ENCODE measurements around the gene SYNE4. TPM values are rescaled to one million over a fixed set of nuclear protein-coding genes. Genes with fewer than 3 reads are reported as not detected.
A peak's percentile ranks its signal among the peaks of the same experiment; 100 is the strongest.
"Not testable (repeated sequence)": the region's sequence is repeated elsewhere in the genome, so short reads cannot be mapped to it uniquely, and the experiment has no call there.

Gene SYNE4
- total RNA-seq, 1 donor from 2014 or later = 2.6 TPM

DNA sequence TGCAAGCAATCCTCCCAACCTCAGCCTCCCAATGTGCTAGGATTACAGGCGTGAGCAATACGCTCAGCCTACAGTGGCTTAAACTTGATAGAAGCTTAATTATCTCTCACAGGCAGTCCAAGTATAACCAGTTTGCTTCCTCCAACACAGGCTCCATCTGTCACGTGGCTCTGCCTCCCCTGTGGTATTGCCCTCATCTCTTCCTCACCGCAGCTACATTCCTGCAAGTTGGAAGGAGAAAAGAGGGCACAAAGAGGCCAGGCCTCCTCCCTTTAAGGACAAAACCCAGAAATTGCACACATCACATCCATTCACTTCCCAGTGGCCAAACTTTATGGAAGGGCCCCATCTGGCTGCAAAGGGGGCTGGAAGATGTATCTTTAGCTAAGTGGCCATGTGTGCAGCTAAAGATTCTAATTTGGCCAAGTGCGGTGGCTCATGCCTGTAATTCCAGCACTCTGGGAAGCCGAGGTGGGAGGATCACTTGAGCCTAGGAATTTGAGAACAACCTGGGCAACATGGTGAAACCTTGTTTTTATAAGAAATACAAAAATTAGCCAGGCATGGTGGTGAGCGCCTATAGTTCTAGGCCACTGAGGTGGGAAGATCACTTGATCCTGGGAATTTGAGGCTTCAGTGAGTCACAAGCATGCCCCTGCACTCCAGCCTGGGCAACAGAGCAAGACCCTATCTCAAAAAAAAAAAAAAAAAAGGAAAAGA is 16.7 kb downstream of the SYNE4 start:
- H3K27me3 Mint-ChIP-seq (ENCODE audit: low read depth) = peaks cover 13% of the 10 kb centered on the region
- intact Hi-C loops (cut with micrococcal nuclease) = loop anchor here (10.0 kb wide), 1 partner anchor 247 kb away; the partner anchor contains the start of genes IGFLR1, LIN37, PSENEN and U2AF1L4
- no peak overlapping the region for H3K4me3 Mint-ChIP-seq (ENCODE audit: low read depth)
- H3K4me1 Mint-ChIP-seq (ENCODE audit: low read depth) = peaks cover 13% of the 10 kb centered on the region
- H3K27ac Mint-ChIP-seq = no peak overlapping the region
- peaks cover 11% of the 10 kb centered on the region for H3K36me3 Mint-ChIP-seq (ENCODE audit: low read depth)
- no peaks in the 10 kb centered on the region for H3K9me3 Mint-ChIP-seq
- DNase-seq (ENCODE audit: low spot score) = no peak

DNA sequence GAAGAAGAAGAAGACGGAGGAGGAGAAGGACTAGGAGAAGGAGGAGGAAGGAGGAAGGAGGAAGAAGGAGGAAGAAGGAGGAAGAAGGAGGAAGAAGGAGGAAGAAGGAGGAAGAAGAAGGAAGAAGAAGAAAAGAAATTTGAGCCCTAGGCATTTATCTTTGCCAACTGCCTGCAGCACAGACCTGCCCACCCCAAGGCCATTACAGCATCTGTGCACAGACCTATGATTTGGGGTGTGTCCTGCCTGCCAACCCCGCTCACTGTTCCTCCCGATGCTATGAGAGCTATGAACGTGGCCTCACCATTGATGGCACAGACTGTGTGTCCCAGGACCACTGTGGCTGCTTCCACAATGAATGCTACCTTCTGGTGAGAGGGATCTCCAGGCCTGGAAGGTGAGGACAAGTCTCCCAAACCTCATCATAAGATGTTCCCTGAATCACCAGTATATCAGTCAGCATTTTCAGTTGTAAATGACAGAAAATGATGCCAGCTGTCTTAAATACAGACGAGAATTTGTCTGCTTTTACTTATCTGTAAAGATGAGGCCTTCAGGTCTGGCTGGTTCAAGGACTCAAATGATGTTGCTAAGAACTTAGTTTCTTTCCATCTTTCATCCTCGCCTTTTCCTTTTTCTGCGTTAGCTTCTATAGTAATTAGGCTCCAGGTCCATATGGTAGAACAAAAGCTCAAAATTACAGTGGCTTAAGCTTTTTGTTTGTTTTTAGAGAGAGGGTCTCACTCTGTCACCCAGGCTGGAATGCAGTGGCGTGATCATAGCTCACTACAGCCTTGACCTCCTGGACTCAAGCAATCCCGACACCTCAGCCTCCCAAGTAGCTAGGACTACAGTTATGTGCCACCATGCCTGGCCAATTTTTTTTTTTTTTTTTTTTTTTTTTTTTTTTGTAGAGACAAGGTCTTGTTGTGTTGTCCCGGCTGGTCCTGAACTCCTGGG is 17.6 kb downstream of the SYNE4 start:
- H3K9me3 Mint-ChIP-seq = no peaks in the 10 kb centered on the region
- peaks cover 8% of the 10 kb centered on the region for H3K4me1 Mint-ChIP-seq (ENCODE audit: low read depth)
- H3K36me3 Mint-ChIP-seq (ENCODE audit: low read depth) = peaks cover 5% of the 10 kb centered on the region
- intact Hi-C loops (cut with micrococcal nuclease) = loop anchor here (10.0 kb wide), 1 partner anchor 246 kb away; the partner anchor contains the start of genes IGFLR1, LIN37, PSENEN and U2AF1L4
- no peak overlapping the region for H3K4me3 Mint-ChIP-seq (ENCODE audit: low read depth)
- peaks cover 18% of the 10 kb centered on the region for H3K27me3 Mint-ChIP-seq (ENCODE audit: low read depth)
- H3K27ac Mint-ChIP-seq = no peak overlapping the region
- DNase-seq (ENCODE audit: low spot score) = no peak

DNA sequence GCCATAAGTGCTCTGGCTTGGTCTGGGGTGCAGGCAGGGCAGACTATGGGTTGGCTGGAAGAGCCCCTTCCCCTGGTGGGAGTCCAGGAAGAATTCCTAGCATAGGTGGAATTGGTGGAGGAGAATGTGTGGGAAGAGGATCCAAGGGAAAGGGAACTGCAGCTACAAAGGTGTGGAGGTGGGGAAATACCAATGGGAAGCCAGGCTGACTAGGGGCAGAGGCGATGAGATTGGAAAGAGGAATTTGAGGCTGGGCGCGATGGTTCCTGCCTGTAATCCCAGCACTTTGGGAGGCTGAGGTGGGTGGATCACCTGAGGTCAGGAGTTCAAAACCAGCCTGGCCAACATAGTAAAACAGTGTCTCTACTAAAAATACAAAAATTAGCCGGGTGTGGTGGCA is 18.5 kb downstream of the SYNE4 start:
- Mint-ChIP-seq H3K27me3 (ENCODE audit: low read depth) (peaks cover 27% of the 10 kb centered on the region), H3K27ac (no peak overlapping the region), H3K9me3 (no peaks in the 10 kb centered on the region), H3K4me1 (ENCODE audit: low read depth) (peaks cover 8% of the 10 kb centered on the region), H3K36me3 (ENCODE audit: low read depth) (no peaks in the 10 kb centered on the region), H3K4me3 (ENCODE audit: low read depth) (no peak overlapping the region)
- DNase-seq (ENCODE audit: low spot score) = no peak
- intact Hi-C loops (cut with micrococcal nuclease) = loop anchor here (10.0 kb wide), 1 partner anchor 245 kb away; the partner anchor contains the start of genes IGFLR1, LIN37, PSENEN and U2AF1L4

DNA sequence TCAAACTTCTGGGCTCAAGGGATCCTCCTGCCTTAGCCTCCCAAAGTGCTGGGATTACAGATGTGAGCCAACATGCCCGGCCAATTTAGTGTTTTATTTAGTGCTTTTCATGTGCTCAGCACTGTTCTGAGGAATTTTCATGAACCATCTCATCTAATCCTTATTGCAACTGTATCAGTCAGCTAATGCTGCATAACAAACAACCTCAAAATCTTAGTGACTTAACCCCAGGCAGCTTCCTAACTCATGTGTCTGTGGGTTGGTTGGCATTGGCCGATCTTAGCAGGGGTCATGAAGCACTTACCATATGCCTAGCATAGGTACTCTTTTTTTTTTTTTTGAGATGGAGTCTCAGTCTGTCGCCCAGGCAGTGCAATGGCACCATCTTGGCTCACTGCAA is 19.8 kb downstream of the SYNE4 start:
- H3K4me3 Mint-ChIP-seq (ENCODE audit: low read depth) = no peak overlapping the region
- H3K9me3 Mint-ChIP-seq = no peaks in the 10 kb centered on the region
- peaks cover 33% of the 10 kb centered on the region for H3K27me3 Mint-ChIP-seq (ENCODE audit: low read depth)
- DNase-seq (ENCODE audit: low spot score) = no peak
- no peaks in the 10 kb centered on the region for H3K36me3 Mint-ChIP-seq (ENCODE audit: low read depth)
- intact Hi-C loops (cut with micrococcal nuclease) = no loop called here
- no peak overlapping the region for H3K27ac Mint-ChIP-seq
- H3K4me1 Mint-ChIP-seq (ENCODE audit: low read depth) = peaks cover 2% of the 10 kb centered on the region

DNA sequence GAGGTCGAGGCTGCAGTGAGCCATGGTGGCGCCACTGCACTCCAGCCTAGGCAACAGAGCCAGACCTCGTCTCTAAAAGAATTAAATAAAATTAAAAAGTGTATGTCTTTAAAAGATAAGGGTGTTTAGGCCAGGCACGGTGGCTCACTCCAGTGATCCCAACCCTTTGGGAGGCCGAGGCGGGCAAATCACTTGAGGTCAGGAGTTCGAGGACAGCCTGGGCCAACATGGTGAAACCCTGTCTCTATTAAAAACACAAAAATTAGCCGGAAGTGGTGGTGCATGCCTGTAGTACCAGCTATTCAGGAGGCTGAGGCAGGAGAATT is 21.1 kb downstream of the SYNE4 start:
- Mint-ChIP-seq H3K27me3 (ENCODE audit: low read depth) (peaks cover 33% of the 10 kb centered on the region), H3K36me3 (ENCODE audit: low read depth) (no peaks in the 10 kb centered on the region), H3K4me1 (ENCODE audit: low read depth) (peaks cover 2% of the 10 kb centered on the region), H3K9me3 (no peaks in the 10 kb centered on the region), H3K4me3 (ENCODE audit: low read depth) (no peak overlapping the region), H3K27ac (no peak overlapping the region)
- intact Hi-C loops (cut with micrococcal nuclease) = no loop called here
- no peak for DNase-seq (ENCODE audit: low spot score)

DNA sequence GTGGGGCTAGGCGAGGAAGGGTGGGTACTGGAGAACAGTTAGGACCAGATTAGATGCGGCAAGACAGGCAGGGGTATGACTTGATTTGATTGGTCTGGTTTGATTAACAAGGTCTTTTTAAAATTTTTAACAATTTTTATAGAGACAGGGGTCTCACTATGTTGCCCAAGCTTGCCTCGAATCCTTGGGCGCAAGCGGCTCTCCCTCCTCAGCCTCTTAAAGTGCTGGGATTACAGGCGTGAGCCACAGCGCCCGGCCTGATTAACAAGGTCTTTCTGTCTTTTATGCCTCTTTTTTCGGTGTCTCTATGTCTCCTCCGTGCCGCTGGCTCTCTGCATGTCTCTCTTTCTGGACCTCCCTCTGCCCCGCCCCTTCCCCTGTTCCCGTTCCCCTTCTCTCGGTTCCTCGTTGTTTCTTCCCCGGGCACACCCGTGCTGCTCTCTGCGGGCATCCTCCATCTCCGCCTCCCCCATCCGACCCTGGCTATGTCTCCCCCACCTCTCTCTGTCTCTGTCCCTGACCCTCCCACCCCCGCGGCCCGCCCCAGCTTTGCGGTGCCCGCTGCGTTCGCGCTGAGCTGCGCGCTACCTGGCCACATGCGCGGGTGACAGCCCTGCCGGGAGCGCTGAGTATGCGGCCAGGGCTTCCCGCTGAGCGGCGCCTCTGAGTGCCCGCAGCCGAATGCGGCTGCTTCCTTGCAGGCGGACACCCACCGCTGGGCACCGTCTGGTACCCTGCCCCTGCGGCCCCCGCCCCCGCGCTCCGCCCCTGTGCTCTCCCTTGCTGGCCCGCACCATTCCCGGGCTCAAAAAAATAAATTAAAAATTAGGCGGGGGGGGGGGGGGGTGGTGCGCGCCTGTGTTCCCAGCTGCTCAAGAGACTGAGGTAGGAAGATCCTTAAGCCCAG is 21.7 kb downstream of the SYNE4 start:
- intact Hi-C loops (cut with micrococcal nuclease) = no loop called here
- H3K36me3 Mint-ChIP-seq (ENCODE audit: low read depth) = no peaks in the 10 kb centered on the region
- peak overlapping the region; percentile 74 for H3K4me3 Mint-ChIP-seq (ENCODE audit: low read depth)
- peaks cover 2% of the 10 kb centered on the region for H3K4me1 Mint-ChIP-seq (ENCODE audit: low read depth)
- no peaks in the 10 kb centered on the region for H3K9me3 Mint-ChIP-seq
- H3K27me3 Mint-ChIP-seq (ENCODE audit: low read depth) = peaks cover 33% of the 10 kb centered on the region
- no peak overlapping the region for H3K27ac Mint-ChIP-seq
- DNase-seq (ENCODE audit: low spot score) = no peak

DNA sequence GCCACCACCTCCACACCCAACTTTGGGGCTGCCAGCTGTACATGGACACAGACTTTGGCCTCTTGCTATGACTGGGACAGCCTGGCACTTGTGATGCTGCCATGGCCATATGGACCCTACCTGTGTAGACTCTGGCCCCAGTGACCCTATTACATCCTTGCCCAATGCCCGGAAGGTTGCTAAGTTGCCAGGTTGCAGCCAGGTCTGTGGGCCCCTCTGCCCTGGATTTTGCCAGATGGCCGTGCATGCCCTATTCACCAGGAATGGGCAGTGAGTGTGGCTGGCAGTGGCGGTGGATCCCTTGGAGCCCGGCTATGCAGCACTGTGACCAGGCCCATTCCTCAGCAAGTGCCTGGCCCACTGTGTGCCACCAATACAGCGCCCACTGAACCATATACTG is 22.5 kb downstream of the SYNE4 start:
- intact Hi-C loops (cut with micrococcal nuclease) = no loop called here
- H3K27me3 Mint-ChIP-seq (ENCODE audit: low read depth) = peaks cover 33% of the 10 kb centered on the region
- H3K27ac Mint-ChIP-seq = no peak overlapping the region
- H3K36me3 Mint-ChIP-seq (ENCODE audit: low read depth) = no peaks in the 10 kb centered on the region
- peak overlapping the region; percentile 53 for H3K4me3 Mint-ChIP-seq (ENCODE audit: low read depth)
- H3K9me3 Mint-ChIP-seq = no peaks in the 10 kb centered on the region
- peaks cover 2% of the 10 kb centered on the region for H3K4me1 Mint-ChIP-seq (ENCODE audit: low read depth)
- no peak for DNase-seq (ENCODE audit: low spot score)

DNA sequence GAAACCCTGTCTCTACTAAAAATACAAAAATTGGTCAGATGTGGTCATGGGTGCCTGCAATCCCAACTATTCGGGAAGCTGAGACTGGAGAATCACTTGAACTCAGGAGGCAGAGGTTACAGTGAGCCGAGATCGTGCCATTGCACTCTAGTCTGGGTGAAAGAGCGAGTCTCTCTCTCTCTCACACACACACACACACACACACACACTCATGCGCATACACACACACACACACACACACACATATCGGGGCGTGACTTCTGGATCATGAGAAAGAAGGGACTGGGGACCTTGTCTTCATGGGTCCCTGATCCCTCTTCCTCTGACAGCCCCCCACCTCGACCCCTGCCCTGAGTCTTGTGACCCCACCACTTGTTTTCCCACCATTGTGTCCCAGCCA is 25.4 kb downstream of the SYNE4 start:
- Mint-ChIP-seq H3K36me3 (ENCODE audit: low read depth) (no peaks in the 10 kb centered on the region), H3K4me3 (ENCODE audit: low read depth) (no peak overlapping the region), H3K27ac (no peak overlapping the region), H3K9me3 (no peaks in the 10 kb centered on the region), H3K27me3 (ENCODE audit: low read depth) (peaks cover 30% of the 10 kb centered on the region), H3K4me1 (ENCODE audit: low read depth) (peaks cover 2% of the 10 kb centered on the region)
- DNase-seq (ENCODE audit: low spot score) = no peak
- intact Hi-C loops (cut with micrococcal nuclease) = no loop called here

DNA sequence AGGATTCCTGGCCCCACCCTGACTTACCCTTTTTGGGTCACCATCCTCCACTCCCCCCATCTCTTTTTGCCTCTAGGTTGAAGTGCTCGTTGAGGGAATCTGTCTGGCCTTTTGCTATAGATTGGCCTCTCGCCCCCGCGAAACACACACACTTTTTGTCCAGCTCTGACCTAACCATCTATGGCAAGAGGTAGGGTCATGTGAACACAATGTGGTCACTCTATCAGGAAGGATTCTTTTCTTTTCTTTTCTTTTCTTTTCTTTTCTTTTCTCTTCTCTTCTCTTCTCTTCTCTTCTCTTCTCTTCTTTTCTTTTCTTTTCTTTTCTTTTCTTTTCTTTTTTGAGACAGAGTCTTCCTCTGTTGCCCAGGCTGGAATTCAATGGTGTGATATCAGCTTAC is 27.6 kb downstream of the SYNE4 start:
- H3K4me1 Mint-ChIP-seq (ENCODE audit: low read depth); DNase-seq (ENCODE audit: low spot score); H3K36me3 Mint-ChIP-seq (ENCODE audit: low read depth); H3K27ac Mint-ChIP-seq; H3K9me3 Mint-ChIP-seq; H3K4me3 Mint-ChIP-seq (ENCODE audit: low read depth); intact Hi-C loops (cut with micrococcal nuclease): not testable (repeated sequence)
- peaks cover 19% of the 10 kb centered on the region for H3K27me3 Mint-ChIP-seq (ENCODE audit: low read depth)

DNA sequence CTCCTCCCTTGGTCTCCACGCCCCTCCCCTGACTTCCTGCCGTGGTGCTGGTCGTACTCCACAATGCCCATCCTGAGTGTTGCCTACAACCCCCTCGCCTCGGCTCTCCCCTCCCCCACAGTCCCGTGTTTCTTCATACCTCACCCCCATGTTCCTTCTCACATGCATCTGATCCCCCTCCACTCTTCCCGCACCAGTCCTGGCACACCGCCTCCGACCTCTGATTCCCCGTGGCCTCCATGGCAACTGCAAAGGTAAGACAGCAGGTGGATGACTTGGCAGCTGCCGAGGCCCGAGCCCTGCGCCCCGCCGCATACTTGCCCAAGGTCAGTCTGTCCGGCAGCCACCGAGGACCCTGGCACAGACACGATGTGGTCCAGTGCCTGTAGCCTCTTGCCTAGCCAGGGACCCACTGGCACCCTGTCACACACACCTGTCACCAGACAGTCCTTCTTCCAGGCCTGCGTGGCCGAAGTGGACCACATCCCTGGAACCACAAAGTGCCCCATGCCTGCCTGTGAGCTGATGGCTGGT is 29.7 kb downstream of the SYNE4 start:
- no peak for DNase-seq (ENCODE audit: low spot score)
- Mint-ChIP-seq H3K27ac (no peak overlapping the region), H3K4me1 (ENCODE audit: low read depth) (no peaks in the 10 kb centered on the region), H3K4me3 (ENCODE audit: low read depth) (no peak overlapping the region), H3K27me3 (ENCODE audit: low read depth) (peaks cover 5% of the 10 kb centered on the region), H3K36me3 (ENCODE audit: low read depth) (no peaks in the 10 kb centered on the region), H3K9me3 (no peaks in the 10 kb centered on the region)
- intact Hi-C loops (cut with micrococcal nuclease) = no loop called here

DNA sequence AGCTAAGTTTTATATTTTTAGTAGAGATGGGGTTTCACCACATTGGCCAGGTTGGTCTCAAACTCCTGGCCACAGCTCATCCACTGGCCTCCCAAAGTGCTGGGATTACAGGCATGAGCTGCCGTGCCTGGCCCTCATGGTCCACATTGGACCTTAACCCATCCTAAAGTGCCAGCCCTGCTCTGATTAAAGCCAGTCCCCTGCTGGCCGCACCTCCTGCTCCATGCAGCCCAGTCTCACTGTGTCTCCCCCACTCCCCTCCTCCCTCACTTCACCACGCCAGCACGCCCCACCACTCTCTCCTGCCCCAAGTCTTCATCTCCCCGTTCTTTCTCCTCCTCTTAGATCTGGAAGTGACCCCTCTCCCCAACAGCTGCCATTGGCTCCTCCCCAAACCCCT is 30.3 kb downstream of the SYNE4 start:
- Mint-ChIP-seq H3K4me1 (ENCODE audit: low read depth) (no peaks in the 10 kb centered on the region), H3K27ac (no peak overlapping the region), H3K27me3 (ENCODE audit: low read depth) (peaks cover 5% of the 10 kb centered on the region), H3K36me3 (ENCODE audit: low read depth) (no peaks in the 10 kb centered on the region), H3K9me3 (no peaks in the 10 kb centered on the region), H3K4me3 (ENCODE audit: low read depth) (no peak overlapping the region)
- no peak for DNase-seq (ENCODE audit: low spot score)
- intact Hi-C loops (cut with micrococcal nuclease) = no loop called here
